Neuronal stem cell (in vitro differentiated cells): ENCODE results near the gene TBC1D10A. TPM values are rescaled to one million over a fixed set of nuclear protein-coding genes. Genes with fewer than 3 reads are reported as not detected.

ENCODE experiments used
- DNase-seq: peaks from one replicate; pipeline ENCODE4 v3.0.0-alpha.2; 2013; ENCODE audit warnings: low spot score
- H2AFZ ChIP-seq: one replicate; pipeline ENCODE4 v1.6.1; 2013; ENCODE audit warnings: mild to moderate bottlenecking, low read length, inconsistent platforms
- H2AK5ac ChIP-seq: 2 replicates; pipeline ENCODE4 v1.6.1; 2013; ENCODE audit warnings: low read depth, mild to moderate bottlenecking, inconsistent platforms, low read length, moderate library complexity, mixed read lengths
- H2BK120ac ChIP-seq: 2 replicates; pipeline ENCODE4 v1.6.1; 2013; ENCODE audit warnings: low read depth, mild to moderate bottlenecking, inconsistent platforms, low read length, moderate library complexity, mixed read lengths
- H2BK12ac ChIP-seq: one replicate; pipeline ENCODE4 v1.6.1; 2013; ENCODE audit warnings: low read length, inconsistent platforms
- H2BK15ac ChIP-seq: 2 replicates; pipeline ENCODE4 v1.6.1; 2013; ENCODE audit warnings: mild to moderate bottlenecking, low read length, inconsistent platforms, mixed read lengths
- H2BK5ac ChIP-seq: one replicate; pipeline ENCODE4 v1.6.1; 2013; ENCODE audit warnings: inconsistent platforms, mild to moderate bottlenecking, low read length, moderate library complexity
- H3K14ac ChIP-seq: one replicate; pipeline ENCODE4 v1.6.1; 2013; ENCODE audit warnings: low read length, inconsistent platforms
- H3K18ac ChIP-seq: 2 replicates; pipeline ENCODE4 v1.6.1; 2013; ENCODE audit warnings: low read length, inconsistent platforms
- H3K23ac ChIP-seq: 2 replicates; pipeline ENCODE4 v1.6.1; 2013; ENCODE audit warnings: low read depth, mild to moderate bottlenecking, mixed read lengths, low read length, inconsistent platforms; ENCODE audit not compliant: poor library complexity
- H3K27ac ChIP-seq: replicated peaks from 3 replicates; pipeline ENCODE4 v1.5.1; 2013; ENCODE audit warnings: low read length, inconsistent platforms
- H3K27me3 ChIP-seq, 3 experiments: 2 replicates each; pipeline ENCODE4 v1.6.1; 2013; ENCODE audit warnings: low read length in 3 of 3, mild to moderate bottlenecking in 2 of 3, inconsistent platforms in 1 of 3, low read depth in 1 of 3, mixed read lengths in 1 of 3, moderate library complexity in 1 of 3; ENCODE audit not compliant: control insufficient read depth in 3 of 3, insufficient read depth in 3 of 3
- H3K36me3 ChIP-seq, 2 donors: replicated peaks in 1 of 2; 2 replicates each; pipeline ENCODE4 v1.6.1; 2013; ENCODE audit warnings: low read length in 2 of 2; ENCODE audit not compliant: control insufficient read depth in 2 of 2, insufficient read depth in 2 of 2
- H3K4ac ChIP-seq: 2 replicates; pipeline ENCODE4 v1.6.1; 2013; ENCODE audit warnings: inconsistent platforms, mild to moderate bottlenecking, low read length, moderate library complexity
- H3K4me1 ChIP-seq, 2 donors: 1 replicate in 1 of 2; 2 replicates in 1 of 2; pipeline ENCODE4 v1.6.1; 2013; ENCODE audit warnings: low read length in 2 of 2, low read depth in 1 of 2; ENCODE audit not compliant: control insufficient read depth in 2 of 2, insufficient read depth in 1 of 2
- H3K4me2 ChIP-seq: one replicate; pipeline ENCODE4 v1.6.1; 2013; ENCODE audit warnings: mild to moderate bottlenecking, low read length, inconsistent platforms; ENCODE audit not compliant: insufficient read depth, poor library complexity, severe bottlenecking
- H3K4me3 ChIP-seq, 2 donors: 2 replicates each; pipeline ENCODE4 v1.5.1; 2013; ENCODE audit warnings: low read length in 2 of 2, mild to moderate bottlenecking in 2 of 2, inconsistent platforms in 1 of 2, moderate library complexity in 1 of 2
- H3K79me1 ChIP-seq: one replicate; pipeline ENCODE4 v1.6.1; 2013; ENCODE audit warnings: low read depth, mild to moderate bottlenecking, inconsistent platforms, low read length, moderate library complexity
- H3K9ac ChIP-seq: one replicate; pipeline ENCODE4 v1.6.1; 2013; ENCODE audit warnings: mild to moderate bottlenecking, low read depth, low read length, inconsistent platforms; ENCODE audit not compliant: poor library complexity
- H3K9me3 ChIP-seq, 2 donors: replicated peaks in 1 of 2; 2 replicates each; pipeline versions ENCODE3 to v1.6.1; 2013; ENCODE audit warnings: low read length in 2 of 2, mild to moderate bottlenecking in 2 of 2, inconsistent platforms in 1 of 2, low read depth in 1 of 2, mixed read lengths in 1 of 2, moderate library complexity in 1 of 2; ENCODE audit not compliant: control insufficient read depth in 2 of 2, insufficient read depth in 1 of 2
- H4K8ac ChIP-seq: one replicate; pipeline ENCODE4 v1.6.1; 2013; ENCODE audit warnings: low read depth, mild to moderate bottlenecking, inconsistent platforms, low read length, moderate library complexity
- H4K91ac ChIP-seq: one replicate; pipeline ENCODE4 v1.6.1; 2013; ENCODE audit warnings: low read length, low read depth, mild to moderate bottlenecking, inconsistent platforms; ENCODE audit not compliant: poor library complexity
- WGBS, 2 donors: extraction: QIAGEN DNeasy Blood & Tissue Kit; methylation state at CpG; one replicate each; pipeline ENCODE4 v1.1.7; 2013; ENCODE audit warnings: missing lambda C conversion rate in 2 of 2, mixed read lengths in 1 of 2; ENCODE audit not compliant: insufficient read length in 2 of 2, insufficient replicate concordance in 1 of 2; ENCODE audit errors: extremely low coverage in 2 of 2; 5-methylcytosine and 5-hydroxymethylcytosine counted together
- polyA plus RNA-seq, 2 experiments: library from polyadenylated mRNA; stranded (reverse); fragments of 200-250 nt; gene quantifications; one replicate each; pipeline ENCODE4 v1.2.3, GENCODE V29; 2013

The TBC1D10A gene, protein sequence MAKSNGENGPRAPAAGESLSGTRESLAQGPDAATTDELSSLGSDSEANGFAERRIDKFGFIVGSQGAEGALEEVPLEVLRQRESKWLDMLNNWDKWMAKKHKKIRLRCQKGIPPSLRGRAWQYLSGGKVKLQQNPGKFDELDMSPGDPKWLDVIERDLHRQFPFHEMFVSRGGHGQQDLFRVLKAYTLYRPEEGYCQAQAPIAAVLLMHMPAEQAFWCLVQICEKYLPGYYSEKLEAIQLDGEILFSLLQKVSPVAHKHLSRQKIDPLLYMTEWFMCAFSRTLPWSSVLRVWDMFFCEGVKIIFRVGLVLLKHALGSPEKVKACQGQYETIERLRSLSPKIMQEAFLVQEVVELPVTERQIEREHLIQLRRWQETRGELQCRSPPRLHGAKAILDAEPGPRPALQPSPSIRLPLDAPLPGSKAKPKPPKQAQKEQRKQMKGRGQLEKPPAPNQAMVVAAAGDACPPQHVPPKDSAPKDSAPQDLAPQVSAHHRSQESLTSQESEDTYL
- 4.9 TPM for polyA plus RNA-seq (2013, experiment 1 of 2)
- 4.8 TPM for polyA plus RNA-seq (2013, experiment 2 of 2)

DNA sequence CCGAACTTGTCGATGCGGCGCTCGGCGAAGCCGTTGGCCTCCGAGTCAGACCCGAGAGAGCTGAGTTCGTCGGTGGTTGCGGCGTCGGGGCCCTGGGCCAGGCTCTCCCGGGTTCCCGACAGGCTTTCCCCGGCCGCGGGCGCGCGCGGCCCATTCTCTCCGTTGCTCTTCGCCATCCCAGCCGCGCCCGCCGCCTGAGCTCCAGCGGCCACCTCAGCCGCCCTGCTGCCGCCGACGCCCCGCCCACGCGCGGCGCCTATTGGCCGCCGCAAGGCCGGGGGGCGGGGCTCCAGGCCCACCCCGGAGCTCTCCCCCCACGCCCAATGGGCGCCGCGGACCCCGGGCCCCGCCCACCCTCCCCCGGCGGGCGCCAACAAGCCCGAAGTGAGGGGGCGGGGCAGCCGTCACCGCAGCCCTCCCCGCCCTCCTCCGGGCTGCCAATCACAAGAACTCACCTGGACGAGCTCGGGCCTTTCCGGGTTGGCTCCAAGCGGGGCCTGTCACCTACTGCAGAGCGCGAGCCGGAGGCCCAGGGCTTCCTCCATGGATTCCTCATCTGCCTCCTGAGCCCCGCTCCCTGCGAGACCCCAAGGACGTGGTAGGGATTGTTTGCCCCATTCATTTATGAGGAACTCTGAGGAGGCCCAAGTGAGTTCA lies at the start of gene TBC1D10A:
TSS of gene TBC1D10A (minus strand) at position 236 of the 657 bp plus-strand sequence. CDS start at position 176, 60 bp downstream.
- Histone ChIP-seq H3K4me2 (peak within 1 kb of the TSS; percentile 77), H3K27ac (no peak within 1 kb of the TSS), H3K4ac (no peak within 1 kb of the TSS), H3K9ac (peak within 1 kb of the TSS; percentile 89), H4K91ac (no peak within 1 kb of the TSS), H2BK15ac (no peak within 1 kb of the TSS), H3K4me3 (peak within 1 kb of the TSS; percentile 91 to 97), H2AFZ (peak within 1 kb of the TSS; percentile 100), H3K18ac (peak within 1 kb of the TSS; percentile 91), H2BK5ac (peak within 1 kb of the TSS; percentile 72), H3K36me3 (peaks cover 4 to 22% of the 10 kb centered on the region in 2 donors), H3K23ac (peak within 1 kb of the TSS; percentile 70), H2BK12ac (no peak within 1 kb of the TSS), H3K14ac (no peak within 1 kb of the TSS), H3K9me3 (no peaks in the 10 kb centered on the region), H2BK120ac (no peak within 1 kb of the TSS), H4K8ac (no peak within 1 kb of the TSS), H3K4me1 (peaks cover 9 to 14% of the 10 kb centered on the region in 2 donors), H3K27me3 (no peaks in the 10 kb centered on the region), H3K79me1 (no peaks in the 10 kb centered on the region), H2AK5ac (no peak within 1 kb of the TSS)
- DNase-seq = peak; percentile 89
- no CpG with 5 or more reads among the region's 69 CpGs for WGBS, 2 donors

DNA sequence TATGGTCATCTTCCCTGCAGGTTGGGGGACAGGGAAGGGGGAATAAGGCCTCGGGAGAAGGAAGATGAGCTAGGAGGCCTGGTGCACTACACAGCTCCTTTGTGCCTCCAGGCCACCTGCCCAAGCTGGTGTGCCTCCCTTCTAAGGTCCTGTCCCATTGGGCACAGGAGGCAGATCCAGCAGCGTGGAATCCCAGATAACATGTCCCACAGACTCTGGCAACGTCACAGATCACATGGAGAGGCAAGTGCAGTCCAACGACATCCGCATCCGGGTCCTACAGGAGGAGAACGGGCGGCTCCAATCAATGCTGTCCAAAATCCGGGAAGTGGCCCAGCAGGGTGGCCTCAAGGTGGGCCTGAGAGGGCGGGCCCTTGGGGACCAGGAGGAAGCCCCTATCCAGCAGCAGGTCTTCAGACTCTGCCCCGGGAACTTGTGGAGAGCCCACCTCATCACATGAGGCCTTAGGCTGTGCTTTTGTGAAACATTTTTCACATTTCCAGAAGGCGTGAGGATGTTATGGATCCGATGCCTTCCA lies 48.6 kb upstream of the TBC1D10A start:
- H3K4ac ChIP-seq = no peak overlapping the region
- WGBS, 2 donors = no CpG with 5 or more reads among the region's 13 CpGs
- no peak overlapping the region for H2BK12ac ChIP-seq
- H3K27ac ChIP-seq = no peak overlapping the region
- no peak for DNase-seq
- H3K14ac ChIP-seq = no peak overlapping the region
- H3K36me3 ChIP-seq = peaks cover 16 to 35% of the 10 kb centered on the region in 2 donors
- H2AK5ac ChIP-seq = no peak overlapping the region
- H3K23ac ChIP-seq = no peak overlapping the region
- H3K27me3 ChIP-seq = no peaks in the 10 kb centered on the region
- H2AFZ ChIP-seq = no peak overlapping the region
- no peaks in the 10 kb centered on the region for H3K9me3 ChIP-seq
- H3K4me1 ChIP-seq = peaks cover 2 to 6% of the 10 kb centered on the region in 2 donors
- no peak overlapping the region for H4K91ac ChIP-seq
- no peaks in the 10 kb centered on the region for H3K79me1 ChIP-seq
- H3K18ac ChIP-seq = no peak overlapping the region
- no peak overlapping the region for H4K8ac ChIP-seq
- no peak overlapping the region for H2BK5ac ChIP-seq
- no peak overlapping the region for H3K4me3 ChIP-seq
- H3K4me2 ChIP-seq = no peak overlapping the region
- H3K9ac ChIP-seq = no peak overlapping the region
- no peak overlapping the region for H2BK15ac ChIP-seq
- H2BK120ac ChIP-seq = no peak overlapping the region

DNA sequence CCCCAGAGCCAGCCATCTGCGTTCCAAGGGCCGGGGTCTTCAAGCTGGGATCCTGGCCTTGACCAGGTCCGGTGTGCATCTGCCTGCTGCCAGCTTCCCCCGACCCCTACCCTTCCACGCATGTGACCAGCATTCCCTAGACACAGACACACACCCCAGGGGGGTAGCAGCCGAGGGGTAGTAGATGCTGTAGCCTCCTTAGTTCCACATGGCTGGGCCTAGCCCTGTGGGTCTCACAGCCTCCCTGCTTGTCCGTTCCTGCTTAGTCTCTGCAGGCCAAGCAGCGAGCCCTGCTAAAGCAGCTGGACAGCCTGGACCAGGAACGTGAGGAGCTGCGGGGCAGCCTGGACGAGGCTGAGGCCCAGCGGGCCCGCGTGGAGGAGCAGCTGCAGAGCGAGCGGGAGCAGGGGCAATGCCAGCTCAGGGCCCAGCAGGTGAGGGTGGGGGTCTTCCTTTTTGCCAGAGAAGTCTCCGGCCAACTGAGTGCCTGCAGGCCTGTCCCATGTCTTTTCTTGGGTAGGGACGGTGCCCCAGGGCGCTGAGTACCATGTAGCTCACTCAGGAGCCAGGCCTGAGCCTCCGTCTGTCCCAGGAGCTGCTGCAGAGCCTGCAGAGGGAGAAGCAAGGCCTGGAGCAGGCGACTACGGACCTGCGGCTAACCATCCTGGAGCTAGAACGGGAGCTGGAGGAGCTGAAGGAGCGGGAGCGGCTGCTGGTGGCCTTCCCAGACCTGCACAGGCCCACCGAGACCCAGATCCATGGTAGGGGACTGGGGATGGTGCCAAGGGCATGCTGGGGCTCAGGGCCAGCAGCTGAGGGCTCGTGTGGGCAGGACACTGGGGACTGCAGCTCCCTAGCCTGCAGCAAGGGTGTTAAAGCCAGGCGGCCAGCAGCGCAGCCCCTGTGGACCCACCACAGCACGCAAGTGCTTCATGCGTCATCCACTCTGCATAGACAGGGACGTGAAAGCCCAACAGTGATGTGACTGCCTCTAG lies 46.9 kb upstream of the TBC1D10A start:
- DNase-seq = no peak
- Histone ChIP-seq H2BK15ac (no peak overlapping the region), H3K9ac (peak overlapping the region; percentile 78), H3K4ac (peak overlapping the region; percentile 26), H3K27me3 (no peaks in the 10 kb centered on the region), H3K4me1 (peaks cover 2 to 6% of the 10 kb centered on the region in 2 donors), H3K79me1 (peaks cover 2% of the 10 kb centered on the region), H2BK120ac (no peak overlapping the region), H3K4me2 (no peak overlapping the region), H3K23ac (peak overlapping the region; percentile 75), H3K14ac (no peak overlapping the region), H3K36me3 (peaks cover 12 to 19% of the 10 kb centered on the region in 2 donors), H3K4me3 (no peak overlapping the region), H4K8ac (no peak overlapping the region), H3K27ac (no peak overlapping the region), H2AK5ac (peak overlapping the region; percentile 32), H2BK12ac (no peak overlapping the region), H2AFZ (no peak overlapping the region), H2BK5ac (no peak overlapping the region), H3K18ac (peak overlapping the region; percentile 52), H4K91ac (no peak overlapping the region), H3K9me3 (no peaks in the 10 kb centered on the region)
- WGBS, 2 donors = no CpG with 5 or more reads among the region's 33 CpGs
